ENCODE measurements around the gene AKR1C2.
"Not testable (repeated sequence)": the region's sequence is repeated elsewhere in the genome, so short reads cannot be mapped to it uniquely, and the experiment has no call there.

DNA sequence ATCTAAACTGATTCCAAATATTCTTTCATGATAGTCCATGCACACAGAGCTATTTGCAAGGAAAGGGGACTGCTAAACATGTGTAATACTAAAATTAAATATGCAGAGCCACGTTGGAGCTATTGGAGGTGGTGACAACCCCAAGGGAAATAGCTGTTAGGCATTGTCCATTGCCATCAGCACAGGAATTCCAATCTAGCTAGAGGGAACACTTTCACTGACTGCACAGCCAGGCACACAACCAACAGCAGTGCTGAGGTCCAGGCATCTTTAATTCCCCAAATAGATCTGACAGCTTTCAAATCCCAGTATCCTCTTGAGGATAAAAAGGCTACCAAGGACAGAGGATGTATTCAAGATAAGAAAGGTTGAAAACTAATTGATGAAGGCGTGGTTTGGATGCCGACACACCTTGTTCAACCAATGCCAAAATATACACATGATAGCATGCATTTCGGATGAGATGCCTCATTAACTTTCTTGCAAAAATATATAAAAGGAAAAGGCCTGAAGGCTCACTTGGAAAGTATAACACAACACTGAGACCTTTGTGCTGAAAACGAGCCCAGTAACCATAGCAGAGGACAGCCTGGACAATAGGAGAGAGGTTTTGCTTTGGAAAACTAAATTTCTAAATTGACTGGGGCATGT lies 52.0 kb downstream of the AKR1C2 start:
- TF ChIP-seq, protein P1, sequence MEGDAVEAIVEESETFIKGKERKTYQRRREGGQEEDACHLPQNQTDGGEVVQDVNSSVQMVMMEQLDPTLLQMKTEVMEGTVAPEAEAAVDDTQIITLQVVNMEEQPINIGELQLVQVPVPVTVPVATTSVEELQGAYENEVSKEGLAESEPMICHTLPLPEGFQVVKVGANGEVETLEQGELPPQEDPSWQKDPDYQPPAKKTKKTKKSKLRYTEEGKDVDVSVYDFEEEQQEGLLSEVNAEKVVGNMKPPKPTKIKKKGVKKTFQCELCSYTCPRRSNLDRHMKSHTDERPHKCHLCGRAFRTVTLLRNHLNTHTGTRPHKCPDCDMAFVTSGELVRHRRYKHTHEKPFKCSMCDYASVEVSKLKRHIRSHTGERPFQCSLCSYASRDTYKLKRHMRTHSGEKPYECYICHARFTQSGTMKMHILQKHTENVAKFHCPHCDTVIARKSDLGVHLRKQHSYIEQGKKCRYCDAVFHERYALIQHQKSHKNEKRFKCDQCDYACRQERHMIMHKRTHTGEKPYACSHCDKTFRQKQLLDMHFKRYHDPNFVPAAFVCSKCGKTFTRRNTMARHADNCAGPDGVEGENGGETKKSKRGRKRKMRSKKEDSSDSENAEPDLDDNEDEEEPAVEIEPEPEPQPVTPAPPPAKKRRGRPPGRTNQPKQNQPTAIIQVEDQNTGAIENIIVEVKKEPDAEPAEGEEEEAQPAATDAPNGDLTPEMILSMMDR (IDR thresholded peaks at IDR 0.05; ENCODE audit: low read depth, low read length, poor library complexity, severe bottlenecking), result not testable (repeated sequence)
- not testable (repeated sequence) for TF ChIP-seq EZH2phosphoT487 (IDR thresholded peaks at IDR 0.05; ENCODE audit: borderline replicate concordance, low read length)

Measured in DOHH2 (cell line).